Tibial nerve (tissue), 4 donors: ENCODE measurements around the gene RGS7. TPM values are rescaled to one million over a fixed set of nuclear protein-coding genes. Genes with fewer than 3 reads are reported as not detected.

Source experiments
- DNase-seq, 2 donors: peaks; one replicate each; pipeline ENCODE4 v3.0.0-alpha.2; 2019; ENCODE audit warnings: low spot score in 2 of 2
- H3K27ac ChIP-seq, 4 donors: fragments of 200-600 bp; sonication (generic) in 3 of 4; one replicate each; pipeline ENCODE4 v1.5.1; 2017 to 2019; ENCODE audit warnings: mild to moderate bottlenecking in 1 of 4
- H3K27me3 ChIP-seq, 2 donors: fragments of 200-600 bp; sonication (generic) in 1 of 2; one replicate each; pipeline versions ENCODE4 v1.5.1 to v1.6.0; 2017 to 2019
- H3K36me3 ChIP-seq, 3 donors: fragments of 200-600 bp; sonication (generic); one replicate each; pipeline ENCODE4 v1.5.1; 2018 to 2019
- H3K4me1 ChIP-seq, 4 donors: fragments of 200-600 bp; sonication (generic) in 3 of 4; one replicate each; pipeline ENCODE4 v1.5.1; 2017 to 2019
- H3K4me3 ChIP-seq, 4 donors: fragments of 200-600 bp; sonication (generic) in 3 of 4; one replicate each; pipeline ENCODE4 v1.5.1; 2017 to 2019; ENCODE audit warnings: mild to moderate bottlenecking in 1 of 4, moderate library complexity in 1 of 4
- H3K9me3 ChIP-seq, 4 donors: fragments of 200-600 bp; sonication (generic) in 3 of 4; one replicate each; pipeline ENCODE4 v1.5.1; 2017 to 2019
- EP300 ChIP-seq, 2 donors: sonication (generic); formaldehyde crosslinking; IDR thresholded peaks; one replicate each; pipeline ENCODE4 v1.6.1; 2017; ENCODE audit warnings: antibody characterized with exemption in 2 of 2, mild to moderate bottlenecking in 1 of 2
- POLR2A ChIP-seq, 2 donors: fragments of 450-650 bp; IDR thresholded peaks; one replicate each; pipeline ENCODE4 v1.6.1; 2017; ENCODE audit warnings: antibody characterized with exemption in 2 of 2, mild to moderate bottlenecking in 2 of 2, moderate library complexity in 2 of 2
- WGBS, 2 donors: methylation state at CpG; one replicate each; pipeline ENCODE4 v1.1.5; 2018; 5-methylcytosine and 5-hydroxymethylcytosine counted together
- total RNA-seq, 4 donors: library from RNA; depleted of rRNA; stranded (reverse); fragments of >200 nt; gene quantifications; one replicate each; pipeline ENCODE4 v1.1.0, GENCODE V29; 2016
- TF ChIP-seq, protein P1 (sequence below), 5 experiments: fragments of 200-600 bp in 3 of 5; fragments of 450-650 bp in 2 of 5; sonication (generic) in 3 of 5; IDR thresholded peaks; one replicate each; pipeline ENCODE4 v1.5.1; 2016 to 2019; ENCODE audit warnings: antibody characterized with exemption in 5 of 5, mild to moderate bottlenecking in 3 of 5, moderate library complexity in 2 of 5

Gene RGS7
- total RNA-seq, 4 donors from 2014 or later = 0.39 to 1.5 (median 1.0) TPM; not detected in 1

DNA sequence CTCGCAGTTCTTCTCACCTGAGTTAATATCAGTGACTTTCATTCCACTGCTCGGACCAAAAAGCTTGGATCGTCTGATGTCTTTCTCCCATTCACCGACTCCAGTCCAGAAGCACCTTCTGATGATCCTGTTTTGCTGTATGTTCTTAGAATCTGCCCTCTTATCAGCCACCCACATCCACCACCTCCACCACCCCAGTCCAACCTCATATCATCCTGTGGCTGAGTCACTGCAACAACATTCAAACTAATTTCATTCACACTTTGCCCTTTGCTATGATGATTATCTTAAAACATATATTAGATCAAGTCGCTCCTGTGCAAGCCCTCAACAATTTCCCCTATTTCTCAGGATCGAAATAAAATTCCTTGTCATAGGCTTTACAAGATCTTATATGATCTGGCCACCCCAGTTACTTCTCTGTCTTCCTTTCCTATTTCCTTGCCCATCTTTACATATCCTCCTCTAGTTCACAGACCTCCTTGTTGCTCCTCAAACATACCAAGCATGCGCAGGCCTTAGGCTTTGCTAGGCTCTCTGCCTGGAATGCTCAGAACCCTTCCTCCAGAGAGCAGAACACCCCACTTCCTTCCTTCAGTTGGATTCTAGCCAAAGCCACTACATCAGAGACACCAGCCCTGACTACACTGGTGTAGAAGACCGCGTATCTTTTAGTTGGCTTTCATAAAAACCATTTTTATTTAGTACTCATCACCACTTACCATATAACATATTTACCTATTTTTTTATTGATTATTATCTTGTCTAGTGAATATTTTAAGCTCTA is 409.4 kb downstream of the RGS7 start:
- Histone ChIP-seq H3K27me3 (no peaks in the 10 kb centered on the region), H3K4me3 (no peak overlapping the region), H3K27ac (no peak overlapping the region), H3K9me3 (no peaks in the 10 kb centered on the region), H3K36me3 (no peaks in the 10 kb centered on the region), H3K4me1 (no peaks in the 10 kb centered on the region)
- 89 to 94% methylated on average over 9 of the region's 9 CpGs for WGBS, 2 donors
- TF ChIP-seq, protein P1, sequence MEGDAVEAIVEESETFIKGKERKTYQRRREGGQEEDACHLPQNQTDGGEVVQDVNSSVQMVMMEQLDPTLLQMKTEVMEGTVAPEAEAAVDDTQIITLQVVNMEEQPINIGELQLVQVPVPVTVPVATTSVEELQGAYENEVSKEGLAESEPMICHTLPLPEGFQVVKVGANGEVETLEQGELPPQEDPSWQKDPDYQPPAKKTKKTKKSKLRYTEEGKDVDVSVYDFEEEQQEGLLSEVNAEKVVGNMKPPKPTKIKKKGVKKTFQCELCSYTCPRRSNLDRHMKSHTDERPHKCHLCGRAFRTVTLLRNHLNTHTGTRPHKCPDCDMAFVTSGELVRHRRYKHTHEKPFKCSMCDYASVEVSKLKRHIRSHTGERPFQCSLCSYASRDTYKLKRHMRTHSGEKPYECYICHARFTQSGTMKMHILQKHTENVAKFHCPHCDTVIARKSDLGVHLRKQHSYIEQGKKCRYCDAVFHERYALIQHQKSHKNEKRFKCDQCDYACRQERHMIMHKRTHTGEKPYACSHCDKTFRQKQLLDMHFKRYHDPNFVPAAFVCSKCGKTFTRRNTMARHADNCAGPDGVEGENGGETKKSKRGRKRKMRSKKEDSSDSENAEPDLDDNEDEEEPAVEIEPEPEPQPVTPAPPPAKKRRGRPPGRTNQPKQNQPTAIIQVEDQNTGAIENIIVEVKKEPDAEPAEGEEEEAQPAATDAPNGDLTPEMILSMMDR (IDR thresholded peaks at IDR 0.05) = no peak
- TF ChIP-seq POLR2A (IDR thresholded peaks at IDR 0.05) (no peak), EP300 (IDR thresholded peaks at IDR 0.05) (no peak)
- DNase-seq = no peak

DNA sequence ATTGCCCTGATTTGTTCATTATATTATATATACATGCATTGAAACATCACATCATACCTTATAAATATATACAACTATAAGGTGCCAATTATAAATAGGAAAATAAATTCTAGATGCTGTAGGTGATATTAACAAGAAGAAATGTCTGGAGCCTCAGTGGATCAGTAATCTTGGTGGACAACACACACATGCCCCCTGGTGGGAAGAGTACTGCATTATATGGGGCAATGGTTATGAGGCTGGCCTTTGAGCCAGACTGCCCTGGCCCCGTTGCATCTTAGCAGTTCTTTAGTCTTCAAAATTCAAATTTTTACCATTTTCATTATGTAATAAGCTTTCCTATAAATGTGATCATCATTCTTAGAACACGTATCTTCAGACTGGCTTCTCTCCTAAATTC is 410.1 kb downstream of the RGS7 start:
- TF ChIP-seq, protein P1 (IDR thresholded peaks at IDR 0.05) = peak; percentile 7 to 44 (median 27)
- no peak for TF ChIP-seq POLR2A (IDR thresholded peaks at IDR 0.05)
- peak in 1 of 2 donors; percentile 47 for DNase-seq
- Histone ChIP-seq H3K27me3 (no peaks in the 10 kb centered on the region), H3K9me3 (no peaks in the 10 kb centered on the region), H3K4me3 (no peak overlapping the region), H3K27ac (no peak overlapping the region), H3K4me1 (no peaks in the 10 kb centered on the region), H3K36me3 (no peaks in the 10 kb centered on the region)
- WGBS, 2 donors = 69 to 71% methylated on average over 2 of the region's 2 CpGs

DNA sequence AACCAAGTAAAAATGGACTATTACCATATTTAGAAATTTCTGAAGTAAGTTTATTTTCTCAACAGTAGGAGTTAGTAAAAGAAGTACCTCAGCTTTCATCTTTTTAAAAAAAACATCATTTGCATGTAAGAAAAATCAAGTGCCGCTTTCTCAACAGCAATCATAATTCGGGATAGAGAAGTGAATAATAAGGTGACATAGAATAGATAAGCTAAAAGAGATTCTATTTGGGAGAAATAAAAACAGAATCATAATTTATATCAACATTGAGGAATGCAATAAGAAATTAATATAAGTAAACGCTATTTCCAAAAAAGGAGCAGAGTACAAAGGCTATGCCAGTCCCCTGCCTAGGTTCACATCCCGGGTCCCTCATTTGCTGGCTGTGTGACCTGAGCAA is 414.1 kb downstream of the RGS7 start:
- Histone ChIP-seq H3K4me3 (no peak overlapping the region), H3K27ac (no peak overlapping the region), H3K9me3 (peaks cover 0 to 3% (median 0%) of the 10 kb centered on the region in 4 donors), H3K27me3 (no peaks in the 10 kb centered on the region), H3K4me1 (no peaks in the 10 kb centered on the region), H3K36me3 (no peaks in the 10 kb centered on the region)
- TF ChIP-seq POLR2A (IDR thresholded peaks at IDR 0.05) = no peak
- TF ChIP-seq, protein P1 (IDR thresholded peaks at IDR 0.05) = no peak
- no peak for TF ChIP-seq EP300 (IDR thresholded peaks at IDR 0.05)
- no peak for DNase-seq
- 95 to 96% methylated on average over 4 of the region's 4 CpGs for WGBS, 2 donors

DNA sequence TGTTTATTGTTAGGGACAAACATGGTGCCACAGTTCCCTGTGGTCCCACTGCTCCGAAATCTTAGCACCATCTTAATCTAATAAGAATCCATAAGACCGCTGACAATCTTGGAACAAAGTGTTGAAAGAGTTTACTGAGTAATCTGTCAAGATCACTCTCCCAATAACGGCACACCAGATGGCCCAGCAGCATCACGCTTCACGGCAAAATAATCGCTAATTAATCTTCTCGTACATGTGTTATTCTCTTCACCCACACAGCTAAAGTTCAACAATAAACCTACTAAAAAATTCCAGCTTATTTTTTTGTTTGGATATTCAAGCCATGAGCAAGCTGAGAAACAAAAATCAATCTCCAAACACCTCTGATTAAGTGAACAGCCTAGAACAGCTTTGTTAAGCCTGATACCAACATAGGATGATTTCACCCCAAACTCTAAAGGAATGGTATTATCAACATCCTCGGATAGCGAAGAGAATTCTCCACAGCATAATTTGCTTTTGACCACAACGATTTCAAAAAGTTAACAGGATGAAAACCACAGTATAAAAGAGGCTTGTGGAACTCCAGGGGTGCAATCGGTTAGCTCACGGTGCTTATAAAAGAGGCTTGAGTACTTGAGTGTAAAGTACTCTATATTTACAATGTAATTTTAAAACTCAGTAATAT is 415.2 kb downstream of the RGS7 start:
- H3K27ac ChIP-seq = no peak overlapping the region
- no peak for DNase-seq
- no peaks in the 10 kb centered on the region for H3K4me1 ChIP-seq
- peaks cover 0 to 14% (median 3%) of the 10 kb centered on the region in 4 donors for H3K9me3 ChIP-seq
- 72 to 77% methylated on average over 12 of the region's 12 CpGs for WGBS, 2 donors
- no peak overlapping the region for H3K4me3 ChIP-seq
- no peak for TF ChIP-seq EP300 (IDR thresholded peaks at IDR 0.05)
- TF ChIP-seq POLR2A (IDR thresholded peaks at IDR 0.05) = no peak
- TF ChIP-seq, protein P1 (IDR thresholded peaks at IDR 0.05) = no peak
- H3K36me3 ChIP-seq = no peaks in the 10 kb centered on the region
- H3K27me3 ChIP-seq = no peaks in the 10 kb centered on the region
